Ovary (tissue), 3 donors: ENCODE measurements around the gene EPN3.

Source experiments
- EP300 ChIP-seq: sonication (generic); formaldehyde crosslinking; IDR thresholded peaks from one replicate; pipeline ENCODE4 v1.6.1; 2017; ENCODE audit warnings: antibody characterized with exemption
- TF ChIP-seq, protein P1 (sequence below), 3 donors: fragments of 450-650 bp in 2 of 3; fragments of 200-600 bp in 1 of 3; IDR thresholded peaks; one replicate each; pipeline versions ENCODE4 v1.5.1 to v1.8.0; 2016 to 2022; ENCODE audit warnings: antibody characterized with exemption in 3 of 3, mild to moderate bottlenecking in 1 of 3
- donor health status: DM: no; HTN: no; CAD: no.

DNA sequence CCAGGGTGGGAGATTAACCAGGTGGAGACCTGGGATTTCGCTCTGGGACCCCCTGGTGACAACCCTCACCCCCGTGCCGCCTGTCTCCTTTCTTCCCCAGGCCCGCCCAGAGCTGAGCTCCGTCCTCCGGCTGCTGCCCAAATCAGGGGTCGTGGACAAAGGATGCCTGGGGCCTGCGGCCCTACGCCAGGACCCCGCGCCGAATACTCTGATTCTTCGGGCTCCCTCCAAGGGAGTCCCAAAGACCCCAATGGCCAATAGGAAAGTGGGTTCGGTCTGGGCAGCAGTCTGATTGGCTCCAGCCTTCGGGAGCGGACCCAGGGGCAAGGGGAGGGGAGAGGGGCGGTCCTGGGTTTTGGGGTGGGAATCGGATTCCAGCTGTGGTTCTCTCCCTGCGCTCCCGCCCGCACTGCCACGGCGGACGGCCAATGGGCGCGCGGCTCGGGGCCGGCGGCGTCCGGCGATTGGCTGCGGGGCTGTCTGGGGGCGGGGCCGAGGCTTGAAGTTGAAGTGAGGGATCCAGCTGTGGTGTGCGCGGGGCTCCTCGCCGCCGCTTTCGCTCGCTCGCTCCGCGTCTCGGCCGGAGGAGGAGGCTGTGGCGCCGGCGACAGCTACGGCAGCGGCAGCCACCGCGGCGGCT, 27.8 kb downstream of the EPN3 start, which contains the start of gene CACNA1G:
- TF ChIP-seq, protein P1, sequence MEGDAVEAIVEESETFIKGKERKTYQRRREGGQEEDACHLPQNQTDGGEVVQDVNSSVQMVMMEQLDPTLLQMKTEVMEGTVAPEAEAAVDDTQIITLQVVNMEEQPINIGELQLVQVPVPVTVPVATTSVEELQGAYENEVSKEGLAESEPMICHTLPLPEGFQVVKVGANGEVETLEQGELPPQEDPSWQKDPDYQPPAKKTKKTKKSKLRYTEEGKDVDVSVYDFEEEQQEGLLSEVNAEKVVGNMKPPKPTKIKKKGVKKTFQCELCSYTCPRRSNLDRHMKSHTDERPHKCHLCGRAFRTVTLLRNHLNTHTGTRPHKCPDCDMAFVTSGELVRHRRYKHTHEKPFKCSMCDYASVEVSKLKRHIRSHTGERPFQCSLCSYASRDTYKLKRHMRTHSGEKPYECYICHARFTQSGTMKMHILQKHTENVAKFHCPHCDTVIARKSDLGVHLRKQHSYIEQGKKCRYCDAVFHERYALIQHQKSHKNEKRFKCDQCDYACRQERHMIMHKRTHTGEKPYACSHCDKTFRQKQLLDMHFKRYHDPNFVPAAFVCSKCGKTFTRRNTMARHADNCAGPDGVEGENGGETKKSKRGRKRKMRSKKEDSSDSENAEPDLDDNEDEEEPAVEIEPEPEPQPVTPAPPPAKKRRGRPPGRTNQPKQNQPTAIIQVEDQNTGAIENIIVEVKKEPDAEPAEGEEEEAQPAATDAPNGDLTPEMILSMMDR (IDR thresholded peaks at IDR 0.05), result no peak
- no peak for TF ChIP-seq EP300
